ENCODE results near the gene P2RX6.

Gene P2RX6

GRCh38 chr22:21012446-21013407 lies 2.2 kb upstream of the P2RX6 start:
- DNase-seq (ENCODE audit: low read depth in 2 of 2) = no peak

- DNase-seq (ENCODE audit: low read depth in 2 of 2) = no peak
Measured at GRCh38 chr22:21013657-21014201, 1.2 kb upstream of the P2RX6 start.

- peak; percentile 63 to 87 for DNase-seq (ENCODE audit: low read depth in 2 of 2)
Measured at GRCh38 chr22:21014202-21014725, 701 bp upstream of the P2RX6 start.

- no peak for DNase-seq (ENCODE audit: low read depth in 2 of 2)
Measured at GRCh38 chr22:21015466-21016006, 571 bp downstream of the P2RX6 start.

- DNase-seq (ENCODE audit: low read depth in 2 of 2) = no peak
Measured at GRCh38 chr22:21016644-21017420, 1.9 kb downstream of the P2RX6 start.

- no peak for DNase-seq (ENCODE audit: low read depth in 2 of 2)
Measured at GRCh38 chr22:21018314-21018713, 3.3 kb downstream of the P2RX6 start.

- no peak for DNase-seq (ENCODE audit: low read depth in 2 of 2)
Measured at GRCh38 chr22:21020802-21021429, 6.0 kb downstream of the P2RX6 start.

GRCh38 chr22:21022507-21022906 lies 7.5 kb downstream of the P2RX6 start:
- no peak for DNase-seq (ENCODE audit: low read depth in 2 of 2)

GRCh38 chr22:21022955-21023614 lies 8.1 kb downstream of the P2RX6 start:
- no peak for DNase-seq (ENCODE audit: low read depth in 2 of 2)

GRCh38 chr22:21025266-21025665 lies 10.3 kb downstream of the P2RX6 start:
- DNase-seq (ENCODE audit: low read depth in 2 of 2) = no peak

GRCh38 chr22:21025763-21026755 lies 11.1 kb downstream of the P2RX6 start:
- DNase-seq (ENCODE audit: low read depth in 2 of 2) = no peak

GRCh38 chr22:21026783-21027692 lies 12.1 kb downstream of the P2RX6 start:
- no peak for DNase-seq (ENCODE audit: low read depth in 2 of 2)

GRCh38 chr22:21028277-21029251 lies 13.6 kb downstream of the P2RX6 start:
- no peak for DNase-seq (ENCODE audit: low read depth in 2 of 2)

GRCh38 chr22:21029486-21030025 lies 14.6 kb downstream of the P2RX6 start:
- DNase-seq (ENCODE audit: low read depth in 2 of 2) = no peak

- DNase-seq (ENCODE audit: low read depth in 2 of 2) = no peak
Measured at GRCh38 chr22:21030032-21030431, 15.1 kb downstream of the P2RX6 start.

- DNase-seq (ENCODE audit: low read depth in 2 of 2) = no peak
Measured at GRCh38 chr22:21030621-21031544, 15.9 kb downstream of the P2RX6 start.

Measured in stimulated activated CD4-positive, alpha-beta T cell treated with anti-CD3 and anti-CD28 coated beads, Interleukin-12 subunit alpha, Interleukin-12 subunit beta, amount 100 ng/mL, for 24 hours (primary cell).